Measurements from ENCODE around the gene PGAP2. TPM values are rescaled to one million over a fixed set of nuclear protein-coding genes. Genes with fewer than 3 reads are reported as not detected.

The PGAP2 gene
- total and polyA plus RNA-seq, 2 of the 13 experiments (the other 11 are each of a cell fraction or from before 2014, with no cell fraction given), result 21.5 to 47.8 TPM

- peak; percentile 52; the same call in 1 of the 2 replicates for TF ChIP-seq PRDM10 (CRISPR knock-in tag; IDR thresholded peaks at IDR 0.05; ENCODE audit: low read depth)
- no peak; the same call in 1 of the 2 replicates for TF ChIP-seq GZF1 (CRISPR knock-in tag; IDR thresholded peaks at IDR 0.05)
- TF ChIP-seq STAT5B (CRISPR knock-in tag; IDR thresholded peaks at IDR 0.05), result no peak
- TF ChIP-seq TIGD3 (CRISPR knock-in tag; IDR thresholded peaks at IDR 0.05; ENCODE audit: borderline replicate concordance), result 0 out of 2 replicates have a peak, but pooled peaks have one; percentile 29
- no peak for TF ChIP-seq ZNF513 (CRISPR knock-in tag; conservative IDR thresholded peaks at IDR 0.05)
- TF ChIP-seq SRY (CRISPR knock-in tag; IDR thresholded peaks at IDR 0.05), result peak; percentile 73
- no peak for TF ChIP-seq GTF2F1 (IDR thresholded peaks at IDR 0.05; ENCODE audit: low read length)
- no peak for TF ChIP-seq JUNB (CRISPR knock-in tag; IDR thresholded peaks at IDR 0.05; ENCODE audit: borderline replicate concordance)
- no peak for TF ChIP-seq MED8 (CRISPR knock-in tag; IDR thresholded peaks at IDR 0.05; ENCODE audit: insufficient replicate concordance)
- no peak for TF ChIP-seq TBL1XR1 (IDR thresholded peaks at IDR 0.05; ENCODE audit: borderline replicate concordance, low read length, partially characterized antibody)
- no peak for TF ChIP-seq ZNF883 (CRISPR knock-in tag; IDR thresholded peaks at IDR 0.05; ENCODE audit: not compliant biosample characterization)
- peak; percentile 53; the same call in 1 of the 2 replicates for TF ChIP-seq THAP9 (CRISPR knock-in tag; IDR thresholded peaks at IDR 0.05; ENCODE audit: borderline replicate concordance)
- no peak for TF ChIP-seq EHMT2 (IDR thresholded peaks at IDR 0.05; ENCODE audit: borderline replicate concordance, low read depth, low read length)
- TF ChIP-seq KMT2B (CRISPR knock-in tag; IDR thresholded peaks at IDR 0.05), result peak; percentile 69; the same call in 1 of the 2 replicates
- peak; percentile 61; the same call in 1 of the 2 replicates for TF ChIP-seq TARDBP (CRISPR knock-in tag; IDR thresholded peaks at IDR 0.05)
- no peak for TF ChIP-seq ZNF251 (CRISPR knock-in tag; IDR thresholded peaks at IDR 0.05)
- TF ChIP-seq KDM1A (CRISPR knock-in tag; IDR thresholded peaks at IDR 0.05), result no peak
- TF ChIP-seq SP1 (IDR thresholded peaks at IDR 0.05), result no peak
- TF ChIP-seq SP1 (CRISPR knock-in tag; IDR thresholded peaks at IDR 0.05), result peak; percentile 82
- peak; percentile 16; the same call in 1 of the 2 replicates for TF ChIP-seq ZSCAN25 (CRISPR knock-in tag; IDR thresholded peaks at IDR 0.05)
Measured at GRCh38 chr11:3854977-3855807, 46.8 kb downstream of the PGAP2 start, which contains the start of gene STIM1 (continued).

All from HepG2 (cell line).